Stimulated activated naive CD8-positive, alpha-beta T cell treated with anti-CD3 and anti-CD28 coated beads, Interleukin-15, Interleukin-2, amounts not matched to agents 100 U/mL and 50 U/mL, for 24 hours (primary cell): ENCODE measurements around the gene CLCNKB.

Experiments used
- ATAC-seq: fragments of 150-1000 bp; cut with Tn5 transposase; one replicate; pipeline ENCODE4 v1.10.0; 2021
- DNase-seq: peaks from one replicate; pipeline ENCODE4 v3.0.0; 2021

Gene CLCNKB

DNA sequence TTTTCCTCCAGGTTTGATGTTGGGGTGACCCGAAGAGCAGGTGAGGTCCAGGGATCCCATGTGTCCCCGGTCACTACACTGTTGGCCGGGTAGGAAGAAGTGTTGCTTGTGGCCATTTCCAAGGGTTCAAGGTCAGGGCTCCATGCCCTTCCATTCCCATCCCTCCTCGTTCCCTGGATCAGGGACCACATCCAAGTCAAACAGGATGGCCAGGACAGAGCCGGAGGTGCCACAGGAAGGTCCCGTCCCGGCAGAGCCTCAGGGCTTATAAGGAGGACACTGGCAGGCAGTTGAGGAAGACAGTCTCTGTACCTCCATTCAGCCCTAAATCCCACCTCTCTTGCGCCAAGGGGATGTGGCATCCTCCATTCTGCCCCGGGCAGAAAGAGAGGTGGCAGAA lies 51.9 kb downstream of the CLCNKB start:
- DNase-seq (no peak), ATAC-seq (no peak)

DNA sequence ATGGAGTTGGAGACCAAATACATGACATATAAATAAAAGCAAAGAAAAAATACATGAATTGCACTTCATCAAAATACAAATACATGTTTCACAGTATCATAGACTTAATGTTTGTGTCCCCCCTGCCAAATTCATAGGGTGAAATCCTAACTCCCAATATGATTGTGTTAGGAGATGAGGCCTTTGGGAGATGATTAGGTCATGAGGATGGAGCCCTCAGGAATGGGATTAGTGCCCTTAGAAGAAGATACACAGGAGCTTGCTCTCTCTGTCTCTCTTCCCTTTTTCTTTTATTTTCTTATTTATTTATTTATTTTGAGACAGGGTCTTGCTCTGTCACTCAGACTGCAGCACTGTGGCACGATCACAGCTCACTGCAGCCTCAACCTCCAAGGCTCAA lies 55.8 kb downstream of the CLCNKB start:
- ATAC-seq (no peak), DNase-seq (no peak)

DNA sequence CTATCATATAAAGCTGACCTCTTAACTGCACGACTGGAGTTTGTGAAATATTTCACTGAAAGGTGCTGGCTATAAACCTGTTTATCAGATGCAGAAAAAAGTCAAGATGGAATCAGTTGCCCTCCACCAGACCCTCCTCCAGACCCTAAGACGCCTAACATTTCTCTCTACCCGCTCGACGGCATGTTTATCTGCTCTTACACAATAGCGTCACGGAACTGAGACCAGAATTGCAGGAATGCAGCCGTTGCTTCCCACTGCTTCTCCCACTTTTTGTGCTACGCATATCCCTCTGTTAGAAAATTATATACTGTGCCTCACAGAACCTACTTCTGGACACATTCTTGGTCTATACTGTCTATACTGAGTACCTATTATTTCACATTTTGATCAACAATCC lies 58.0 kb downstream of the CLCNKB start:
- DNase-seq (no peak), ATAC-seq (no peak)
